ENCODE data around the gene SIRT4.

DNA sequence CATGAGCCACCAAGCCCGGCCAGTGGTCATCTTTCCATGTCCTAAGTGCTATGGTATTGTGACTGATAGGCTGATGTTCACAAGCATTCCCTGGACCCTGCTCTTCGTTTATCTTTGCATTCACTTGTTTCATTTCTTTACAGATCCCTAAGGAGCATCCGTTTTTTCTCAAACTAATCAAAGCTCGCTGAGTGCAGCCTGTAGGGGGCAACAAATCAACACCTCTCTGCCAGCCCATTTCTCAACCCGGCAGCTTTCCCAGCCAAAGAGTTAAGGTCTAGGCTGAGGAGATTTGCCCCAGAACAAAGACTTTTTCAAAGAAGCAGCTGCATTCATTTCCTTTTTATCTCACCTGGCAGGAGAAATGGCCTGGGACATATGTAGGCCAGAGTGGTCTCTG, 12.1 kb downstream of the SIRT4 start:
- TF ChIP-seq GATA3 (IDR thresholded peaks at IDR 0.05; ENCODE audit: low read depth, low read length) (no peak), GATA2 (IDR thresholded peaks at IDR 0.05; ENCODE audit: low read depth, low read length) (no peak)
